Measurements from ENCODE around the gene YJEFN3. TPM values are rescaled to one million over a fixed set of nuclear protein-coding genes. Genes with fewer than 3 reads are reported as not detected.

YJEFN3 gene
- total and polyA plus RNA-seq, 10 of the 15 experiments (the other 5 are each of a cell fraction or from before 2014, with no cell fraction given), result 0.05 to 6.9 (median 3.5) TPM

- no peak for FAIRE-seq
- Histone ChIP-seq H2AFZ (ENCODE audit: control insufficient read depth, low read depth, low read length) (no peak overlapping the region), H3K27ac (ENCODE audit: control insufficient read depth, insufficient read depth) (no peak overlapping the region), H3K9ac (ENCODE audit: control insufficient read depth, insufficient read depth, low read length) (no peak overlapping the region), H3K79me2 (ENCODE audit: control insufficient read depth, insufficient read depth, low read length) (no peaks in the 10 kb centered on the region), H3K36me3 (ENCODE audit: control insufficient read depth in 2 of 2, insufficient read depth in 2 of 2, low read length in 1 of 2) (peaks cover 0 to 1% of the 10 kb centered on the region in 2 experiments; a peak in 3 of 4 replicates), H3K4me2 (ENCODE audit: control insufficient read depth, insufficient read depth) (no peak overlapping the region), H3K4me1 (ENCODE audit: control insufficient read depth, insufficient read depth, low read length) (no peaks in the 10 kb centered on the region), H3K27me3 (replicated peaks in 1 of 2; ENCODE audit: control insufficient read depth in 2 of 2, insufficient read depth in 2 of 2, low read length in 1 of 2) (no peaks in the 10 kb centered on the region), H3K9me3 (replicated peaks; ENCODE audit: control insufficient read depth, insufficient read depth, low read length) (no peaks in the 10 kb centered on the region), H4K20me1 (ENCODE audit: control insufficient read depth, insufficient read depth) (no peaks in the 10 kb centered on the region), H3K4me3 (no peak overlapping the region)
- no peak for ATAC-seq
- ChIA-PET CTCF (interaction anchor here (0.8 to 1.8 kb wide), 3 partner anchors 21 to 84 kb away, joined by 3 to 6 read pairs (median 6); partner anchors contain the start of gene GMIP), SMC1A (ENCODE audit: uncharacterized antibody, unreplicated experiment) (no interaction called here), POLR2A (interaction anchor here (0.9 kb wide), 1 partner anchor 69 kb away, joined by 6 read pairs; no protein-coding TSS in a partner anchor), RAD21 (ENCODE audit: unreplicated experiment) (no interaction called here)
- no peak for DNase-seq (ENCODE audit: low read depth, low spot score)
- BruUV-seq (replicated peaks), result no TSS peak
- in situ Hi-C loops (cut with MboI), result no loop called here
- WGBS (ENCODE audit: insufficient coverage, insufficient replicate concordance, low lambda C conversion rate, missing lambda C conversion rate), result 67% methylated on average over 4 of the region's 4 CpGs
- no peak for TF ChIP-seq ASH2L (IDR thresholded peaks at IDR 0.05; ENCODE audit: borderline replicate concordance, low read depth)
- TF ChIP-seq ZNF384 (IDR thresholded peaks at IDR 0.05; ENCODE audit: borderline replicate concordance, low read depth, low read length), result no peak
- TF ChIP-seq EGR1 (IDR thresholded peaks at IDR 0.05; ENCODE audit: borderline replicate concordance in 1 of 2, low read depth in 2 of 2, low read length in 2 of 2), result no peak
- TF ChIP-seq HCFC1 (IDR thresholded peaks at IDR 0.05; ENCODE audit: low read length), result no peak
- TF ChIP-seq NFYA (IDR thresholded peaks at IDR 0.05; ENCODE audit: borderline replicate concordance, low read depth, low read length), result no peak
- no peak for TF ChIP-seq DPF2 (IDR thresholded peaks at IDR 0.05)
- TF ChIP-seq NFXL1 (IDR thresholded peaks at IDR 0.05; ENCODE audit: borderline replicate concordance), result no peak
- TF ChIP-seq NR2C2 (IDR thresholded peaks at IDR 0.05; ENCODE audit: borderline replicate concordance, control insufficient read depth, insufficient read length, low read depth), result no peak
- intact Hi-C loops (cut with micrococcal nuclease; ENCODE audit: unreplicated experiment), result loop anchor here (5.0 kb wide), 1 partner anchor 82 kb away; the partner anchor contains the start of gene GMIP
These were observed 31.2 kb downstream of the YJEFN3 start for GRCh38 chr19:19559931-19560330.

All from GM12878 (cell line).